HCT116 (cell line): ENCODE measurements around the gene MANSC1.

ENCODE experiments used
- ATF3 ChIP-seq: IDR thresholded peaks from 2 replicates; pipeline ENCODE4 v1.6.1; 2012
- JUND ChIP-seq: IDR thresholded peaks from 2 replicates; pipeline ENCODE4 v1.6.1; 2012
- MAX ChIP-seq: IDR thresholded peaks from 2 replicates; pipeline ENCODE4 v1.6.1; 2012
- POLR2A ChIP-seq: IDR thresholded peaks from 2 replicates; pipeline ENCODE4 v1.7.0; 2011; ENCODE audit warnings: borderline replicate concordance; ENCODE audit not compliant: insufficient read depth, insufficient read length; ENCODE audit errors: extremely low read depth
- RAD21 ChIP-seq: IDR thresholded peaks from 2 replicates; pipeline ENCODE4 v1.6.1; 2012; ENCODE audit warnings: low read depth, mild to moderate bottlenecking
- SIN3A ChIP-seq: IDR thresholded peaks from 2 replicates; pipeline ENCODE4 v1.6.1; 2012; ENCODE audit warnings: low read depth
- SP1 ChIP-seq: IDR thresholded peaks from 2 replicates; pipeline ENCODE4 v1.6.1; 2012; ENCODE audit warnings: low read depth
- SRF ChIP-seq: IDR thresholded peaks from 2 replicates; pipeline ENCODE4 v1.6.1; 2012; ENCODE audit warnings: low read depth
- TF ChIP-seq, protein P1 (sequence below), 3 experiments: fragments of 200-600 bp in 1 of 3; sonication (generic) in 1 of 3; IDR thresholded peaks in 2 of 3; conservative IDR thresholded peaks in 1 of 3; 2 replicates each; pipeline ENCODE4 v1.5.1; 2012 to 2017; ENCODE audit warnings: low read depth in 2 of 3, low read length in 2 of 3, antibody characterized with exemption in 1 of 3, borderline replicate concordance in 1 of 3, control low read depth in 1 of 3, mild to moderate bottlenecking in 1 of 3, mixed read lengths in 1 of 3, mixed run types in 1 of 3, moderate library complexity in 1 of 3; ENCODE audit not compliant: insufficient read depth in 1 of 3
- TF ChIP-seq, protein P2 (sequence below): IDR thresholded peaks from 2 replicates; pipeline ENCODE4 v1.6.1; 2012; ENCODE audit warnings: low read depth

DNA sequence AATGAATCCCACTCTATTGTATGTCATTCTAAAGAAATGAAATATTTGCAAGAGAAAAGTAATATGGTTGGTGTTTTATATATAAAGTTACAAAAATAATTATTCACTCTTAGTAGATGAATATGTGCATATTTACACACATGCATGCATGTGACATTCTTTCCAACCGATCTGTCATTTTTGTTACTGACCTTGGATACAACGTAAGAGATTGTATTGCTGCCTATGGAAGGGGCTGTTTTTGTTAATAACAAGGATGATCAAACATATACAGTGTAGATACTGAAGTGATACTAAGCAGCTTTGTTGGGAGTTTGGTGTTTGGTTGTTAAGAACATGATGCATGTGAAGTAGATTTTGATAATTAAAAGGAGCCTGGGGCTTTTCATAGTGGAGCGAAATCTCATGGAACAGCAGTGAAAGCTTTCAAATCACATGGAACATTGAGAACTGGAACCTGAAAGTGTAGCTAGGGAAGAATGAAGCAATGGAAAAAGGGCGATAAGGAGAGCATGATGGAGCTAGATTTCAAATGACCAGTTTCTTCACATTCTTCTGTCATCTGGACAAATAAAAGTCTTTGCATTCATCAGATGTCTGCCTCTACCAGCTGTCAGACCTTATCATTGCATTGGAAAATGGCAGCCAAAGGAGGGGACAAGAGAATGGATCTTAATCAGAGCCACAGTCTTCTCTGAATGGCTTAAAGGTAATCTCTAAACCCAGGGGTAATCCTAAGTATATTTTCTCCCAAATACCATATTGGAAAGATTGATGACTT lies 16.8 kb upstream of the MANSC1 start:
- TF ChIP-seq POLR2A (no peak), RAD21 (no peak), JUND (no peak), MAX (no peak), SRF (no peak), ATF3 (no peak), SIN3A (no peak), SP1 (no peak)
- TF ChIP-seq, protein P1, sequence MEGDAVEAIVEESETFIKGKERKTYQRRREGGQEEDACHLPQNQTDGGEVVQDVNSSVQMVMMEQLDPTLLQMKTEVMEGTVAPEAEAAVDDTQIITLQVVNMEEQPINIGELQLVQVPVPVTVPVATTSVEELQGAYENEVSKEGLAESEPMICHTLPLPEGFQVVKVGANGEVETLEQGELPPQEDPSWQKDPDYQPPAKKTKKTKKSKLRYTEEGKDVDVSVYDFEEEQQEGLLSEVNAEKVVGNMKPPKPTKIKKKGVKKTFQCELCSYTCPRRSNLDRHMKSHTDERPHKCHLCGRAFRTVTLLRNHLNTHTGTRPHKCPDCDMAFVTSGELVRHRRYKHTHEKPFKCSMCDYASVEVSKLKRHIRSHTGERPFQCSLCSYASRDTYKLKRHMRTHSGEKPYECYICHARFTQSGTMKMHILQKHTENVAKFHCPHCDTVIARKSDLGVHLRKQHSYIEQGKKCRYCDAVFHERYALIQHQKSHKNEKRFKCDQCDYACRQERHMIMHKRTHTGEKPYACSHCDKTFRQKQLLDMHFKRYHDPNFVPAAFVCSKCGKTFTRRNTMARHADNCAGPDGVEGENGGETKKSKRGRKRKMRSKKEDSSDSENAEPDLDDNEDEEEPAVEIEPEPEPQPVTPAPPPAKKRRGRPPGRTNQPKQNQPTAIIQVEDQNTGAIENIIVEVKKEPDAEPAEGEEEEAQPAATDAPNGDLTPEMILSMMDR (IDR thresholded peaks at IDR 0.05 in 2 of 3, conservative IDR thresholded peaks at IDR 0.05 in 1 of 3; ENCODE audit: borderline replicate concordance in 1 of 3, insufficient read depth in 1 of 3, low read depth in 2 of 3, low read length in 2 of 3) = no peak
- TF ChIP-seq, protein P2, sequence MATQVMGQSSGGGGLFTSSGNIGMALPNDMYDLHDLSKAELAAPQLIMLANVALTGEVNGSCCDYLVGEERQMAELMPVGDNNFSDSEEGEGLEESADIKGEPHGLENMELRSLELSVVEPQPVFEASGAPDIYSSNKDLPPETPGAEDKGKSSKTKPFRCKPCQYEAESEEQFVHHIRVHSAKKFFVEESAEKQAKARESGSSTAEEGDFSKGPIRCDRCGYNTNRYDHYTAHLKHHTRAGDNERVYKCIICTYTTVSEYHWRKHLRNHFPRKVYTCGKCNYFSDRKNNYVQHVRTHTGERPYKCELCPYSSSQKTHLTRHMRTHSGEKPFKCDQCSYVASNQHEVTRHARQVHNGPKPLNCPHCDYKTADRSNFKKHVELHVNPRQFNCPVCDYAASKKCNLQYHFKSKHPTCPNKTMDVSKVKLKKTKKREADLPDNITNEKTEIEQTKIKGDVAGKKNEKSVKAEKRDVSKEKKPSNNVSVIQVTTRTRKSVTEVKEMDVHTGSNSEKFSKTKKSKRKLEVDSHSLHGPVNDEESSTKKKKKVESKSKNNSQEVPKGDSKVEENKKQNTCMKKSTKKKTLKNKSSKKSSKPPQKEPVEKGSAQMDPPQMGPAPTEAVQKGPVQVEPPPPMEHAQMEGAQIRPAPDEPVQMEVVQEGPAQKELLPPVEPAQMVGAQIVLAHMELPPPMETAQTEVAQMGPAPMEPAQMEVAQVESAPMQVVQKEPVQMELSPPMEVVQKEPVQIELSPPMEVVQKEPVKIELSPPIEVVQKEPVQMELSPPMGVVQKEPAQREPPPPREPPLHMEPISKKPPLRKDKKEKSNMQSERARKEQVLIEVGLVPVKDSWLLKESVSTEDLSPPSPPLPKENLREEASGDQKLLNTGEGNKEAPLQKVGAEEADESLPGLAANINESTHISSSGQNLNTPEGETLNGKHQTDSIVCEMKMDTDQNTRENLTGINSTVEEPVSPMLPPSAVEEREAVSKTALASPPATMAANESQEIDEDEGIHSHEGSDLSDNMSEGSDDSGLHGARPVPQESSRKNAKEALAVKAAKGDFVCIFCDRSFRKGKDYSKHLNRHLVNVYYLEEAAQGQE = no peak
